ENCODE results near the gene CENPB. TPM values are rescaled to one million over a fixed set of nuclear protein-coding genes. Genes with fewer than 3 reads are reported as not detected.

The CENPB gene
- total RNA-seq, 1 experiment from 2014 or later = 84.3 TPM

- H3K9me3 ChIP-seq = no peaks in the 10 kb centered on the region
- CTCF ChIA-PET = interaction anchor here (2.6 kb wide), 1 partner anchor 66 kb away, joined by 7 read pairs; no protein-coding TSS in a partner anchor
- no peaks in the 10 kb centered on the region for H3K27me3 ChIP-seq (replicated peaks; ENCODE audit: control insufficient read depth, insufficient read depth, low read length)
- TF ChIP-seq, protein P1, sequence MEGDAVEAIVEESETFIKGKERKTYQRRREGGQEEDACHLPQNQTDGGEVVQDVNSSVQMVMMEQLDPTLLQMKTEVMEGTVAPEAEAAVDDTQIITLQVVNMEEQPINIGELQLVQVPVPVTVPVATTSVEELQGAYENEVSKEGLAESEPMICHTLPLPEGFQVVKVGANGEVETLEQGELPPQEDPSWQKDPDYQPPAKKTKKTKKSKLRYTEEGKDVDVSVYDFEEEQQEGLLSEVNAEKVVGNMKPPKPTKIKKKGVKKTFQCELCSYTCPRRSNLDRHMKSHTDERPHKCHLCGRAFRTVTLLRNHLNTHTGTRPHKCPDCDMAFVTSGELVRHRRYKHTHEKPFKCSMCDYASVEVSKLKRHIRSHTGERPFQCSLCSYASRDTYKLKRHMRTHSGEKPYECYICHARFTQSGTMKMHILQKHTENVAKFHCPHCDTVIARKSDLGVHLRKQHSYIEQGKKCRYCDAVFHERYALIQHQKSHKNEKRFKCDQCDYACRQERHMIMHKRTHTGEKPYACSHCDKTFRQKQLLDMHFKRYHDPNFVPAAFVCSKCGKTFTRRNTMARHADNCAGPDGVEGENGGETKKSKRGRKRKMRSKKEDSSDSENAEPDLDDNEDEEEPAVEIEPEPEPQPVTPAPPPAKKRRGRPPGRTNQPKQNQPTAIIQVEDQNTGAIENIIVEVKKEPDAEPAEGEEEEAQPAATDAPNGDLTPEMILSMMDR (IDR thresholded peaks at IDR 0.05; ENCODE audit: insufficient read depth in 1 of 2, low read depth in 1 of 2, low read length in 1 of 2, severe bottlenecking in 1 of 2, unreplicated experiment in 1 of 2) = no peak
- Mint-ChIP-seq H3K4me1 (ENCODE audit: low read depth, unreplicated experiment) (no peaks in the 10 kb centered on the region), H3K9me3 (ENCODE audit: unreplicated experiment) (no peaks in the 10 kb centered on the region), H3K36me3 (ENCODE audit: insufficient read depth, unreplicated experiment) (peaks cover 14% of the 10 kb centered on the region), H3K4me3 (ENCODE audit: unreplicated experiment) (peak overlapping the region; percentile 31), H3K27ac (ENCODE audit: unreplicated experiment) (no peak overlapping the region), H3K27me3 (ENCODE audit: insufficient read depth, unreplicated experiment) (peaks cover 3% of the 10 kb centered on the region)
- intact Hi-C loops (cut with micrococcal nuclease; ENCODE audit: unreplicated experiment) = no loop called here
- BruUV-seq (replicated peaks) = no TSS peak
- no peak overlapping the region for H3K4me3 ChIP-seq (ENCODE audit: low read depth, low read length)
- POLR2A ChIA-PET = interaction anchor here (0.5 kb wide), 1 partner anchor 944 kb away, joined by 4 read pairs; no protein-coding TSS in a partner anchor
- H3K4me1 ChIP-seq = peaks cover 29% of the 10 kb centered on the region
- H3K36me3 ChIP-seq (ENCODE audit: control insufficient read depth, insufficient read depth, low read length) = no peaks in the 10 kb centered on the region
- DNase-seq = peak in 1 of 2 experiments; percentile 32
Observed at GRCh38 chr20:3783068-3783489, 3.5 kb downstream of the CENPB start.

GRCh38 chr20:3782597-3782996 is 3.9 kb downstream of the CENPB start:
- Mint-ChIP-seq H3K4me3 (ENCODE audit: unreplicated experiment) (no peak overlapping the region), H3K9me3 (ENCODE audit: unreplicated experiment) (no peaks in the 10 kb centered on the region), H3K27me3 (ENCODE audit: insufficient read depth, unreplicated experiment) (peaks cover 3% of the 10 kb centered on the region), H3K4me1 (ENCODE audit: low read depth, unreplicated experiment) (no peaks in the 10 kb centered on the region), H3K27ac (ENCODE audit: unreplicated experiment) (no peak overlapping the region), H3K36me3 (ENCODE audit: insufficient read depth, unreplicated experiment) (peaks cover 14% of the 10 kb centered on the region)
- H3K4me3 ChIP-seq (ENCODE audit: low read depth, low read length) = no peak overlapping the region
- no peaks in the 10 kb centered on the region for H3K27me3 ChIP-seq (replicated peaks; ENCODE audit: control insufficient read depth, insufficient read depth, low read length)
- no peaks in the 10 kb centered on the region for H3K36me3 ChIP-seq (ENCODE audit: control insufficient read depth, insufficient read depth, low read length)
- no TSS peak for BruUV-seq (replicated peaks)
- intact Hi-C loops (cut with micrococcal nuclease; ENCODE audit: unreplicated experiment) = no loop called here
- CTCF ChIA-PET = interaction anchor here (2.6 kb wide), 1 partner anchor 66 kb away, joined by 7 read pairs; no protein-coding TSS in a partner anchor
- POLR2A ChIA-PET = no interaction called here
- DNase-seq = no peak
- no peaks in the 10 kb centered on the region for H3K9me3 ChIP-seq
- peaks cover 29% of the 10 kb centered on the region for H3K4me1 ChIP-seq
- TF ChIP-seq, protein P1 (IDR thresholded peaks at IDR 0.05; ENCODE audit: insufficient read depth in 1 of 2, low read depth in 1 of 2, low read length in 1 of 2, severe bottlenecking in 1 of 2, unreplicated experiment in 1 of 2) = no peak

GRCh38 chr20:3781153-3781910 is 5.2 kb downstream of the CENPB start, which contains the start of gene SPEF1:
SPEF1 (minus strand) TSS chr20:3781448; CDS start chr20:3781287, 161 bp downstream.
- peaks cover 14% of the 10 kb centered on the region for H3K36me3 Mint-ChIP-seq (ENCODE audit: insufficient read depth, unreplicated experiment)
- H3K27me3 Mint-ChIP-seq (ENCODE audit: insufficient read depth, unreplicated experiment) = peaks cover 3% of the 10 kb centered on the region
- peak within 1 kb of the TSS; percentile 69 for H3K27ac Mint-ChIP-seq (ENCODE audit: unreplicated experiment)
- peak; percentile 93 to 95 for DNase-seq
- TF ChIP-seq, protein P1 (IDR thresholded peaks at IDR 0.05; ENCODE audit: insufficient read depth in 1 of 2, low read depth in 1 of 2, low read length in 1 of 2, severe bottlenecking in 1 of 2, unreplicated experiment in 1 of 2) = peak; percentile 55 to 60
- peak within 1 kb of the TSS; percentile 69 for H3K4me3 Mint-ChIP-seq (ENCODE audit: unreplicated experiment)
- no peaks in the 10 kb centered on the region for H3K36me3 ChIP-seq (ENCODE audit: control insufficient read depth, insufficient read depth, low read length)
- no peaks in the 10 kb centered on the region for H3K9me3 Mint-ChIP-seq (ENCODE audit: unreplicated experiment)
- BruUV-seq (replicated peaks) = no TSS peak
- no peaks in the 10 kb centered on the region for H3K27me3 ChIP-seq (replicated peaks; ENCODE audit: control insufficient read depth, insufficient read depth, low read length)
- peaks cover 25% of the 10 kb centered on the region for H3K4me1 ChIP-seq
- CTCF ChIA-PET = interaction anchor here (0.6 to 2.6 kb wide), 14 partner anchors 14 to 311 kb away, joined by 3 to 38 read pairs (median 4); partner anchors contain the start of genes ADISSP and AP5S1
- POLR2A ChIA-PET = interaction anchor here (0.5 to 1.1 kb wide), 4 partner anchors 12 to 39 kb away, joined by 3 to 10 read pairs (median 4); partner anchors contain the start of genes ADISSP and AP5S1
- intact Hi-C loops (cut with micrococcal nuclease; ENCODE audit: unreplicated experiment) = loop anchor here (1.0 to 2.0 kb wide), 2 partner anchors 13 to 65 kb away; no protein-coding TSS in a partner anchor
- no peaks in the 10 kb centered on the region for H3K9me3 ChIP-seq
- no peaks in the 10 kb centered on the region for H3K4me1 Mint-ChIP-seq (ENCODE audit: low read depth, unreplicated experiment)
- peak within 1 kb of the TSS; percentile 42 for H3K4me3 ChIP-seq (ENCODE audit: low read depth, low read length)
